Airway epithelial cell (primary cell): ENCODE measurements around the gene DPH7. TPM values are rescaled to one million over a fixed set of nuclear protein-coding genes. Genes with fewer than 3 reads are reported as not detected.

Experiments used
- total RNA-seq: library from RNA; depleted of rRNA; stranded (reverse); fragments of >200 nt; gene quantifications from 2 replicates; pipeline ENCODE4 v1.2.3, GENCODE V29; 2015

The DPH7 gene
- 19.0 and 26.9 TPM in 2 replicates for total RNA-seq

DNA sequence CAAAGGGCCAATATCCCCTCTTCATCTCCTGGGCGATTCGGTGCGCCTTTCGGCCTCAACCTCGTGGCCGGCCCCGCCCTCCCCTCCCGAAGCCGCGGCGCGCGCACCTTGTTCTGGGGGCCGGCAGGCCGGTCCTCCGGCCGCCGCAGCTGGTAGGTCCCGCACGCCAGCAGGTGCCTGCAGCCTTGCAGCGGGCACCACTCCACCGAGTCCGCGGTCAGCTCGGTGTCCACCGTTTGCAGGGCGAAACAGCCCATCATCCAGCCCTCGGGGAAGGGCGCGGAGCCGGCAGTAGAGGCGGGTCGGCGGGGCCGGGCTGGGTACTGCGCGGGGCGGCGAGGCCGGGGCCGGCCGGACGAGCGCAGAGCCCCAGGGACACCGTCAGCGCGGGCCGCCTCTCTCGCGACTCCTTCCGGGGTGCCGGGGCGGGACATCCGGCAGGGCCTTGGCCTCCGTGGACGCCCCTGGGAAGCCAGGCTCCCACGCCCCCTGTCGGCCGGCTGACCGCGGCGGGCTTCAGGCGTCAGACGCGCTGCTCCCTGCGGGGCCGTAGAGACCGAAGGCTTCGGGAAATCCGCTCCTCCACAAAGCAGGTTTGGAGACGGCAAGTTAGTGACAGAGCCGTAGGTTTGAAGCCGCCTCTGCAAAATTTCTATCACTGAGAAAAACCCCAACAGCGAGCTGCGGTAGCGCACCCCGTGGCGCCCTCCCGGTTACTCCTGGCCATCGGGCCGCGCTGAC is at the start of gene DPH7:
TSS of gene DPH7 (minus strand) at position 408 of the 741 bp plus-strand sequence. CDS start at position 260, 148 bp downstream.

DNA sequence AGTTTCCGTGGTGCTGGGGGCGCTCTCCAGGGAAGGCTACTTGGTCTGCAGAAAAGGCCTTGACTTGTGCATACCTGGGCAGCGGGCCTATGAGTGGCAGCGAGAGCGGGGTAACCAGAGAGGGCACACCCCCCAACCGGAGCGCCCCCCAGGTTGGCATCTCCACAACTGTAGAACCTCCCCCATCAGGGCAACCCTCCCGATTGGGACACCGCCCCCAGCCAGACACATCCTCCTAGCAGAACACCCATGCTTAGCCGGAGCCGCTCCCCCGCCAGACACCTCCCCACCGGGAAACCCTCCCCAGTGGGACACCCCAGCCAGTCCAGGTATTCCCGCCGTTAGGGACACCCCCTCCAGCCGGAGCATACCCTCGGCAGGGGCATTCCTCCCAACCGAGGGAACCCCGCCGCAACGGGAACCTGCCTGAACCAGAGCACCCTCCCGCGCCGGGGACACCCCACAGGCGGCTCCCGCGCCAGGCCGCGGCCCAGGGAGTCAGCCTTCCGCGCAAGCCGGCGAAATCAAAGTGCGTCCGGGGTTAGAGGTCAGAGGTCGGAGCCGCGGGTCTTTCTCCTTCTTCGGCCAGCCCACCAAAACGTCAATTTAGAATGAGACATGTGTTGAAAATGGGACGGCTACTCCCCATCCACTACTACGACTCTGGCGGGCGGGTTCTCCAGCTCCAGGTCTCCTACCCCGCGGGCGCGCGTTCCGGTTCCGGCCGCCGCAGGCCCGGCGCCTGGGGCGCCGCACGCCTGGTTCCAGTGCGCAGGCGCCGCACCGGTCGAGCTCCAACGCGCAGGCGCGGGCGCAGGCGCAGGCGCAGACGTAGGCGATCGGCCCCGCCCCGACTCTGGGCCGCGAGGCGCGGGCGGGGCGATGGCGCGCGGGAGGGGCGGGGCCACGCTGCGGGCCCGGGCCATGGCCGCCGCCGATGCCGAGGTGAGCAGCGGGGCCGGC is 39.7 kb upstream of the DPH7 start, which contains the start of gene EHMT1:
TSS of gene EHMT1 (plus strand) at position 901 of the 963 bp plus-strand sequence. CDS start at position 925, 24 bp downstream.

DNA sequence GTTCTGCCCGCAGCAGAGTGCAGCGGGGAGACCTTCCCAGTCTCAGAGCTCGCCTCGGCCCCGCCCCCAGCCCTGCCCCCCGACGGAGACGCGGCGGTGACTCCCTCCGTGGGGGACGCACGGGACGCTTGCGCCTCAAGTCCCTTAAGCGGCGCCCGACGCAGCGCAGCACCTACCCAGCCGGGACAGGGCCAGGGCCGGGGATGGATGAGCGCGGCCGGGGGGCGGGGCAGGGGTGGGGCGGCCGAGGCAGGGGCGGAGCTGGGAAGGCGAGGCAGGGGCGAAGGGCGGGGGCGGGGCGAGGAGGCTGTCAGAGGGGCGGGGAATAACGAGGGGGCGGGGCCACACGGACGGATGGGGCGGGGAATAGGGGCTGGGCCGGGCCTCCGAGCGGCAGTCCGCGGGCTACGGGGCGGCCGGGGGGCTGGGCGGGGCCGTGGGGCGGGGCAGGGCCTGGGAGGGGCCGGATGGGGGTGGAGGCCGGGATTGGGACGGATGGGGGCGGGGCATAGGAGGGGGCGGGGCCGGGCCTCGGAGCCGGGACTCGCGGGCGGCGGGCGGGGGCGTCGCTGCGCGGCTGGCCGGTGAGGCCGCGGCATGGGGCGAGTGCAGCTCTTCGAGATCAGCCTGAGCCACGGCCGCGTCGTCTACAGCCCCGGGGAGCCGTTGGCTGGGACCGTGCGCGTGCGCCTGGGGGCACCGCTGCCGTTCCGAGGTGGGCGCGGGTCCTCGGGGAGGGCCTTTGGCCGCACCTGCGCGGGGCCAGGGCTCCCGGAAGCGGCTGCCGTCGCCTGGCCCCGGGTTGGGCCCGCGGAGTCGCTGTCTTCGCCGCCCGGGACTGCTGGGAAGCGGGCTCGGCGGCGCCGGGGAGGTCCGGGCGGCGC is 26.6 kb upstream of the DPH7 start, which contains the start of gene ARRDC1:
TSS of gene ARRDC1 (plus strand) at position 566 of the 884 bp plus-strand sequence. CDS start at position 598, 32 bp downstream.

DNA sequence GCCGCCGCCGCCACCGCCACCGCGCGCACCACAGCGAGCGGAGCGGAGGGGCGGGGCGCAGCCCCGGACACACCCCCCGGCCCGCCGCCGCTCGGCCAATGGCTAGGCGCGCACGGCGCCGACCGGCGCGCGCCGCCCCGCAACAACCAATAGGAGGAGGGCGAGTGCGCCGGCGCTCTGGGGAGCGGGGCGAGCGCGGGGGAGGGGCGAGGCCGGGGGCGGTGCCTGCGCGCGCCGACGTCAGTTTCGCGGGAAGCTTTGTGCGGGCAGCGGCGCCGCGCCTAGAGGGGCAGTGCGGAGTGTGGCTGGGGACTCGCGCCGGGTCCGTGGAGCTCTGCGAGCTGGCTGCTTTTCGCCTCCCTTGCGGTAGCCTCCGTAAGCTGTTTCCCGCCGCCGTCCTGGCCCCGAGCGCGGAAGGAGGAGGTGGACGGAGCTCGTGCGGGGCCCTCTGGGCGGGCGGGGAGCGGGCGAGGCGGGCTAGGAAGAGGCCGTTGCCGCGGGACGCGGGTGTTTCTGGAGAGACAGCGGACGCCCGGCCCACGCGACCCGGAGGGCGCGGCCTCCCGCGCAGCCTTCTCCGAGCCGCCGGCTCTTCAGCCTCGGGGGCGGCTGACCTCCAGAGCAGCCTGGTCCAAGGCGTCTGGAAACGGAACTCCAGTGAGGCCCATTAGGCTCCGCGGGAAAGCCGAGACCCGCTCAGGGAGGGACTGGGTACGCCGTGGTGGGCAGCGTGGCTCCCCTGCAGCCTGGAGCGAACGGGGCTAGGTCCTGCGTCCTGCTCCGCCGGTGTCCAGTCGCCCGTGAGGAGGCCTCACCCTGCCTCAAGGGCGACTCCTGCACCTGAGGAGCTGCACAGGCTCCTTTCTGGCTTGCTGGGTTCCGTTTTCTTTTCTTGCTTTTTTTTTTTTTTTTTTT is 12.0 kb upstream of the DPH7 start, which contains the start of gene ZMYND19:
TSS of gene ZMYND19 (minus strand) at position 44 of the 915 bp plus-strand sequence. CDS start 249 bp downstream, outside the sequence.

DNA sequence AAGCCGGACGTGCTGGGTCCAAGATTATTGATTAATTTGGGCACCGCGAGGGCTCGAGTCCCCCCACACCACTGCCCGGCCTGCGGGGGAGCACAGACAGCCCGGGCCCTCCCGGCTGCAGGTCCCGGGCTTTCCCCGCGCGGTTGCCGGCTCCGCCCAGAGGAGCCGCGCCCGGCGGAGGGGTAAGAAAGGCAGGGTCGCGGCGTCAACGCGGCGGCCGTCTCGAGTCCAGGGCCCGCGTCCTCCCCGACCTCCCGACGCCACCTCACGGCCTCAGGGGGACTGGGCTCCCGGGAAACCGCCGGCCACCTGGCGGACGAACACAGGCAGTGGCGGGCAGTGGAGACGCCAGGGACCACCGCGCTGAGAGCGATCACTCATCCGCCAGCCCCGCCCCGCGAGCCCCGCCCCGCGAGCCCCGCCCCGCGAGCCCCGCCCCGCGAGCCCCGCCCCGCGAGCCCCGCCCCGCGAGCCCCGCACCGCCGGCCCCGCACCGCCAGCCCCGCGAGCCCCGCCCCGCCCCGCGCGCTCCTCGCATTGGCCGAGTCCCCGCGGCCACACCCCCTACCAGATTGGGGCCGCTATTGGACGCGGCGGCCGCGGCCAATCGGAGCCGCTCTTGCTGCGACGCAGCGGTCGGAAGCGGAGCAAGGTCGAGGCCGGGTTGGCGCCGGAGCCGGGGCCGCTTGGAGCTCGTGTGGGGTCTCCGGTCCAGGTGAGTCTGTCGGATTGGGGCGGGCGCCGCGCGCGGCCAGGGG is 27.3 kb downstream of the DPH7 start, which contains the start of gene MRPL41:
TSS of gene MRPL41 (plus strand) at position 616 of the 758 bp plus-strand sequence. CDS start 203 bp downstream, outside the sequence.

DNA sequence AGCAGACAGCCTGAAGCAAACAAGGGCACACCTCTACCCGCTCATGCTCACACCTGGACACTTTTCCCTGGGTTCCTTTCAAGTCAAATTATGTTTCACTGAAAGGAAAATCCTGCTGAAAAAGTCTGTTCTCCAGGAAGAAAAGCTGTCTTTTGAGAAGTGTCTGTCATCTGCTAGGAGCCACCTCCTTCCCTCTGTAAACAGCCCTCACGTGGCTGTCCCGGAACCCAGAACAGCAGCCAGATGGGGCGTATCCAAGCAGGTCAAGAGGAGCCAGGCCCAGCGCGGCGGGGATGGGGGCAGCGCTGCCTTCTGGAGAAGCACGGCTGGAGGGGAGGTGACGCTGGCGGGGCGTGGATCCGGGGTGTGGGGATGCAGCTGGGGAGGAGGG is 28.5 kb downstream of the DPH7 start, which contains the start of gene PNPLA7:
TSS of gene PNPLA7 (minus strand) at position 172 of the 391 bp plus-strand sequence. CDS start 205 bp downstream, outside the sequence.

Other genes with a start within 250 kb of the DPH7 start
- 9.1 and 14.1 TPM in 2 replicates for gene EXD3, start 155.8 kb downstream of the DPH7 start, total RNA-seq
- gene NOXA1, start 155.5 kb downstream of the DPH7 start, total RNA-seq, result 0.65 and 0.92 TPM in 2 replicates
- not detected in 2 replicates for gene ENTPD8, start 137.6 kb downstream of the DPH7 start, total RNA-seq
- gene NSMF, start 119.6 kb downstream of the DPH7 start, total RNA-seq, result 43.3 and 48.4 TPM in 2 replicates
- gene PNPLA7, start 28.5 kb downstream of the DPH7 start, total RNA-seq, result 0.09 and 0.28 TPM in 2 replicates
- 87.5 and 102 TPM in 2 replicates for gene MRPL41, start 27.0 kb downstream of the DPH7 start, total RNA-seq
- gene ZMYND19, start 11.6 kb upstream of the DPH7 start, total RNA-seq, result 29.3 and 39.0 TPM in 2 replicates
- gene ARRDC1, start 26.8 kb upstream of the DPH7 start, total RNA-seq, result 88.5 and 104 TPM in 2 replicates
- gene EHMT1, start 40.1 kb upstream of the DPH7 start, total RNA-seq, result 55.5 and 61.3 TPM in 2 replicates